Activated CD4-positive, alpha-beta T cell treated with anti-CD3 and anti-CD28 coated beads, Interleukin-2, amount 50 U/mL, for 48 hours (primary cell): Measurements from ENCODE around the gene CMC4.

Experiments
- DNase-seq, 2 experiments: peaks; one replicate each; pipeline ENCODE4 v3.0.0-alpha.2; 2020

The CMC4 gene

GRCh38 chrX:155052738-155053498 lies 18.0 kb downstream of the CMC4 start:
- no peak for DNase-seq

- DNase-seq, result peak; percentile 30 to 47
Observed at GRCh38 chrX:155048977-155049619, 21.8 kb downstream of the CMC4 start.

GRCh38 chrX:155046811-155047528 lies 24.0 kb downstream of the CMC4 start:
- no peak for DNase-seq

- DNase-seq, result no peak
Observed at GRCh38 chrX:155046129-155046810, 24.7 kb downstream of the CMC4 start.

- no peak for DNase-seq
Observed at GRCh38 chrX:155035688-155036087, 35.2 kb downstream of the CMC4 start.

- DNase-seq, result no peak
Observed at GRCh38 chrX:155031657-155032056, 39.3 kb downstream of the CMC4 start.

GRCh38 chrX:155028877-155029291 lies 42.1 kb downstream of the CMC4 start:
- no peak for DNase-seq

GRCh38 chrX:155028129-155028528 lies 42.8 kb downstream of the CMC4 start:
- no peak for DNase-seq

GRCh38 chrX:155027509-155028066 lies 43.3 kb downstream of the CMC4 start:
- no peak for DNase-seq

GRCh38 chrX:155026727-155027508 lies 44.0 kb downstream of the CMC4 start, which contains the start of gene FUNDC2:
FUNDC2 (plus strand) TSS chrX:155026844; CDS start chrX:155026939, 95 bp downstream.
- DNase-seq, result peak; percentile 89 to 91

- DNase-seq, result no peak
Observed at GRCh38 chrX:155026420-155026726, 44.6 kb downstream of the CMC4 start.

GRCh38 chrX:155023907-155024833 lies 46.8 kb downstream of the CMC4 start:
- no peak for DNase-seq

GRCh38 chrX:155022585-155022984 lies 48.4 kb downstream of the CMC4 start, which contains the start of gene F8:
F8 (minus strand) TSS chrX:155022723; CDS start chrX:155022552, 171 bp downstream.
- DNase-seq, result no peak

- DNase-seq, result no peak
Observed at GRCh38 chrX:155020591-155020990, 50.3 kb downstream of the CMC4 start.
